GM21447 (cell line): ENCODE data around the gene PSD.

Source experiments
- ATAC-seq: cut with Tn5 transposase; IDR thresholded peaks from one replicate; pipeline ENCODE4 v1.9.1; 2021; ENCODE audit not compliant: unreplicated experiment

PSD gene

DNA sequence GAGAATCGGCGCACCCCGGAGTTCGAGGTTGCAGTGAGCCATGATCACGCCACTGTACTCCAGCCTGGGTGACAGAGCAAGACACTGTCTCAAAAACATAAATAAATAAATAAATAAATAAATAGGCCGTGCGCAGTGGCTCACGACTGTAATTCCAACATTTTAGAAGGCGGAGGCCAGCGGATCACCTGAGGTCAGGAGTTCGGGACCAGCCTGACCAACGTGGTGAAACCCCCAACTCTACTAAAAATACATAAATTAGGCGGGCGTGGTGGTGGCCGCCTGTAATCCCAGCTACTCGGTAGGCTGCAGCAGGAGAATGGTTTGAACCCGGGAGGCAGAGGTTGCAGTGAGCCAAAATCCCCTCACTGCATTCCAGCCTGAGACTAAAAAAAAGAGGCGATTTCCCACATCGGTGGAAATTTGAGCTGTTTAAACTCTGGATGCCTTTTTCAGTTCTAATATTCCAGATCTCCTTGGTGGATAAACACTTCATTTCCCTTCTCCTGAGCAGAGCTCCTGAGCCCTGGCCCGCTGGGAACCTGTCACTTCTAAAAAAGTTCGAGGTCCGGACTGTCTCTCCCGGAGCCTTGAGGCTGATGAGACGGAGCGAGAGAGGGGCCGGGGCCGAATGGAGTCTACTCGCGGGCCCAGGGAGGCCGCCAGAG is 25.0 kb downstream of the PSD start:
- ATAC-seq: no peak

DNA sequence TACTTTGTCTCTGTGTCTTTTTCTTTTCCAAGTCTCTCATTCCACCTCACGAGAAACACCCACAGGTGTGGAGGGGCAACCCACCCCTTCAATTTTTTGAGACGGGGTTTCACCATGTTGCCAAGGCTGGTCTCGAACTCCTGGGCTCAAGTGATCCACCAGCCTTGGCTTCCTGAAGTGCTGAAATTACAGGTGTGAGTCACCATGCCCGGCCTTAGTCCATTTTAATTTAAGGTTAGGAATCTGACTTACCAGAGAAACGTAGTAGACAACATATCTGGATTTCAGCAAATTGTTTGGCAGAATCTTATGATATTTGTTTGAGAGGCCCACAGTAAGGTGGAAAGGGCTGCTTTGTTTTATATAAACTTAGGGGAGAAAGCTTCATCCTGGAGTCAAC is 26.3 kb downstream of the PSD start:
- ATAC-seq: no peak

DNA sequence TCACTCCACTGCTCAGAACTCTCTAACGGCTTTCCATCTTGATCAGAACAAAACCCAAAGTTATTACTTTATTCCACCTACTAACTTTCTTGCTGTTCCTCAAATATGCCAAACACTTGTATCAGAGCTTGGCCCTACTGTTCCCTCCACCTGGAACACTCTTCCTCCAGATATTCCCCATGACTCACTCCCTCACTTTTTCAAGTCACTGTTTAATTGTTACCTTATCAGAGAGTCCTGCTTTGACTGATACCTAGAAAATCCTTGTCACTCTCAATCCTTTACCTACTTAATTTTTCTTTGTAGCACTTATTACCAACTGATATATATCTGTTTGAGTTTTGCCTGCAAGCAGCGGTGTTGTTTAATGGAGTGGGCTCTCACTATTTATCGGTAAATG is 28.7 kb downstream of the PSD start:
- no peak for ATAC-seq

DNA sequence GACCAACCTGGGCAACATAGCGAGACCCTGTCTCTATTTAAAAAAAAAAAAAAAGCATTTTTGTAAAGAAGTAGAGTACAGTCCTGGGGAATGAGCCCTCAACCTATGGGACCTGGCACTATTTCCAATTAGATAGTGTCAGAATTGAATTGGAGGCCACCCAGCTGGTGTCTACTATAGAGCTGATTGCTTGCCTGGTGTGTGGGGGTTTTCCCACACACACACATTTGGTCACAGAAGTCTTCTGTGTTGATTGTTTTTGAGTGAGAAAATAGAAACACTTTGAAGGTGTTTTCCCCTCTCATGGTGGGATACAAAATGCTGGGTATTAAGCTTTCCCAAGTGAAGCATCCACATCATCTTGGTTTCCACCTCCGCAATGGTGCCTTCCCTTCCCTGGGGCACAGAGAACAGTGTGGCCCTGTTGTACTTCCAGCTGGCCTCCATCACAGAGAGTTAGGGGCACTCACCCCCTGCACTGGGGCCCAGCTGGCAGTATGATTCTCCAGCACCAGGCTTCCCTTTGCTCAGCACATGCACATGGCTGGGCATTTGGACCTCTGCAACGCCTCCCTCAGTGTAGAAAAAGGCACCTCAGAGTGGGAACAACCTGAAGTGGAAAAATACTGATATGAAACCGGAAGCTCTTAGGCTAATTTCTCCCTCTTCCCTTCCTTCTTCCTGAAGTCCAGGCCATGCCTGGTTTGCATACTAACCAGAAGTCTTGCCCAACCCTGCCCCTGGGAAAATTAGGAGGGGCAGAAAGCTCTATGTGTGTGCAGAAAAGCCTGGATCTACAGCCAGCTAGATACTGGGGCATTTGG is 33.8 kb downstream of the PSD start:
- ATAC-seq: no peak

DNA sequence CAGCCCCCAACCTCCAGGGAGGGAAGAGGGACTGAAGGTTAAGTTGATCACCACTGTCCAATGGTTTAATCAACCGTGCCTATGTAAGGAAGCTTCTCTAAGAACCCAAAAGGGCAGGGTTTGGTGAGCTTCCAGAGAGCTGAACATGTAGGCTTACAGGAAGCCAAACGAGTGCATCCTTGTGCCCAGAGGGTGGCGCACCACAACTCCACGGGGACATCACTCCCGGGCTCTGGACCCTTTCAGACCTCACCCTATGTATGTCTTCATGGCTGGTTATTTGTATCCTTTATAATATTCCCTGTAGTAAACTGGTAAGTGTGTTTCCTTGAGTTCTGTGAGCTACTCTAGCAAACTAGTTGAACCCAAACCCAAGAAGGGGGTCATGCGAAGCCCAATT is 34.5 kb downstream of the PSD start:
- ATAC-seq: no peak

DNA sequence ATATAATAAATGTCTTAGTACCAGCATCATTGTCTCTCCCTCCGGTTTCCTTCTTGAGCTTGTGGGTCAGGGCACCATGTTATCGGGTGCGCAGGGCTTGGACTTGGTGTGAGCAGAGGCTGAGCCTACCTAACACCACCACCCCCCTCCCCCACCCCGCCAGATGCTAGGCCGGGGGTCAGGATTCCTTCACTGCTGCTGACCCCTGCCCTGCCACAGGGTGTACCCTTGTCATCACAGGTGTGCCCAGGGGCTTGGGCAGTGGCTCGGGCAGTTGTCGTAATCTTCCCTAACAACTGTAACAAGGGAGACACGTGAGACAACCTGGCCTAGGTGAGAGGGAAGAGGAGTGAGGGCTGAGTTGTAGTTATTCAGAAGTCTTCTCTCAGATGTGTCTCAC is 35.7 kb downstream of the PSD start:
- no peak for ATAC-seq

DNA sequence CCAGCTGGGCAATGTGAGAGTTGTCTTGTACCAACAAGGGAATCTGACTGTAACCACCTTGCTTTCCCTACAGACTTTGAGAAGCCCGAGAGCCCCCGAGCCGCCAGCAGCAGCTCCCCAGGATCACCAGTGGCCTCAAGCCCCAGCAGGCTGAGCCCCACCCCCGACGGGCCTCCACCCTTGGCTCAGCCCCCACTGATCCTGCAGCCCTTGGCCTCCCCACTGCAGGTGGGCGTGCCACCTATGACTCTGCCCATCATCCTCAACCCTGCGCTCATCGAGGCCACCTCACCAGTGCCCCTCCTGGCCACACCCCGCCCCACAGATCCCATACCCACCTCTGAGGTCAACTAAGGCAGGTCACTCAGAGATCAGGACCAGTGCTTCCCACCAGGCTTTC is 36.6 kb downstream of the PSD start:
- no peak for ATAC-seq

DNA sequence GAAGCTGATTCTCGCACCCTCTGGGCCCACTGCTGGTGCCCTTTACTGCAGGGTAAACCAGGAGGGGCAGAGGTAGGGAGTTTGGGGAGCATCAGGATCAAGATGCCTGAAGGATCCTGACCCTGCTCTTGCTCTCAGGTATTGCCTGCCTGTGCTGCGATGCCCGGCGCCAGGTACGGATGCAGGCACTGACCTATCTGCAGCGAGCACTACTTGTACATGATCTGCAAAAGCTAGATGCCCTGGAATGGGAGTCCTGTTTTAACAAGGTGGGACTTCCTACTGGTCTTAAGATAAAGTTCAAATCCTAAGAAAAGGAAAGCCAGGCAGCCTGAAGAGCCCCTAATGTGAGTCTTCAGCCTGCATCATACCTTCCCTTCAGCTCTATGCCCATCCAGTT is 39.2 kb downstream of the PSD start:
- no peak for ATAC-seq

DNA sequence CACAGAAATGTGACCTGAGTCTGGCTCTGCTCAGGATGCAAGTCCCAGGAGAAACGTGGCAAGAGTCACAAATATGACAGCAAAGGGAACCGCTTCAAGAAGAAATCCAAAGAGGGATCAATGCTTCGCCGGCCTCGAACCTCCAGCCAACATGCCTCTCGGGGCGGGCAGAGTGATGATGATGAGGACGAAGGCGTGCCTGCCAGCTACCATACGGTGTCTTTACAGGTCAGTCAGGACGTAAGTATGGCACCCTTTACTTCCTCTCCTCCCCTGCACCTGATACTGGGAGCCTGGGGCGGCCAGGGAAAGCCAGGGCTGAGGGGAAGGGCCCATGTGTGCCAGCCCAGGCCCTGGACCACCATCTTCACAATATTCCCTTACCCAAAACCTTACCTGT is 41.7 kb downstream of the PSD start:
- no peak for ATAC-seq

DNA sequence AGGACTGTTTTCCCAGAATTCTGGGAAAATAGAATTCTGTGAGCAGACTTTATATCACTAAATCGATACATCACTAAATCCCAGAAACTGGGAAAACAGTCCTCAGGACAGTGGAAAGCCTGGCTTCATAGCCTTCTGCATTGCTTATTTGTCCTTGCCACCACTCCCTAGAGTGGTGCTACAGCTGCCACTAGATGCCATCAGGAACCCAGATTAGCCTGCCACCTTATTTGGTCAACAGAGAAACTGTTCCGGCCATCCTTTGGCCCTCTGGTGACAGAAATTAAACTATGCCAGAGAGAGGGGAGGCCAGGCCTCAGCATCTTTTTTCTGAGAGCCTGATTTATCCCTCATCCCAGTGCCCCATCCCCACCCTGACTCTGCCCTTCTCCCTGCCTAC is 42.7 kb downstream of the PSD start:
- ATAC-seq: no peak

DNA sequence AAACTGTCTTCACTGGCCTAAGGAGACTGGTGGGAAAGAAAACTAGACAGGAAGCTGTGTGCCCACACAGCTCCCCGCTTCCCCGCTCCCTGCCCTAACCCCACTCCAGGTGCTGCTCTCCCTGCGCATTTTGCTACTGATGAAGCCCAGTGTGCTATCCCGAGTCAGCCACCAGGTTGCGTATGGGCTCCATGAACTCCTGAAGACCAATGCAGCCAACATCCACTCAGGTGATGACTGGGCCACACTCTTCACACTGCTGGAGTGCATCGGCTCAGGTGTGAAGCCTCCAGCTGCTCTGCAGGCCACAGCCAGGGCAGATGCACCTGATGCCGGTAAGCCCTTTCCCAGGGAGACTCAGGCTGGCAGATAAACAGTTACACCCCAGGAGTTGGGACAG is 43.3 kb downstream of the PSD start:
- ATAC-seq: no peak

DNA sequence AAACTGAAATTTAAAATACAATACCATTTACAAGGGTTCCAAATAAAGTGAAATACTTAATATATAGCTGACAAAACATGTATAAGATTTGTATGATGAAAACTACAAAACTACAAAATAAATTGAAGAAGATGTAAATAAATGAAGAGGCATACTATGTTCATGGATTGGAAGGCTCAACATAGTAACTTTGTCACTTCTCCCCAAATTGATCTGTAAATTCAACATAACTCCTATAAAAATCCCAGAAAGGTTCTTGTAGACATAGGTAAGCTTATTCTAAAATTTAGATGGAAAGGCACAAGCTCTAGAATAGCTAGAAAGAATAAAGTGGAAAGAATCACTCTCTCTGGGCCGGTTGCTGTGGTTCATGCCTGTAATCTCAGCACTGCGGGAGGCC is 47.3 kb downstream of the PSD start:
- no peak for ATAC-seq

DNA sequence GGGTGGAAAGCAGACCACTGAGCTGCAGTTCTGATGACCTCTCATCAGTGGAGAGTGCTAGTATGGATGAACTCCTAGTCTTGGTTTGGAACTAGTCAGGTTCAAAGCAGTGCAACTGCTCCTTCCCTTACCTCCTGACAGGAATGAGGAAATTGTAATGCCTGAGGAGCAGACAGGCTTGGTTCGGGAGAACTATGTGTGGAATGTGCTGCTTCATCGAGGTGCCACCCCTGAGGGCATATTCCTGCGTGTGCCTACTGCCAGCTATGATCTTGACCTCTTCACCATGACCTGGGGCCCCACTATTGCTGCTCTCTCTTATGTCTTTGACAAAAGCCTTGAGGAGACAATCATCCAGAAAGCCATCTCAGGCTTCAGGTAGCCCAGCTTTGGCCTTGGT is 50.5 kb downstream of the PSD start:
- no peak for ATAC-seq

DNA sequence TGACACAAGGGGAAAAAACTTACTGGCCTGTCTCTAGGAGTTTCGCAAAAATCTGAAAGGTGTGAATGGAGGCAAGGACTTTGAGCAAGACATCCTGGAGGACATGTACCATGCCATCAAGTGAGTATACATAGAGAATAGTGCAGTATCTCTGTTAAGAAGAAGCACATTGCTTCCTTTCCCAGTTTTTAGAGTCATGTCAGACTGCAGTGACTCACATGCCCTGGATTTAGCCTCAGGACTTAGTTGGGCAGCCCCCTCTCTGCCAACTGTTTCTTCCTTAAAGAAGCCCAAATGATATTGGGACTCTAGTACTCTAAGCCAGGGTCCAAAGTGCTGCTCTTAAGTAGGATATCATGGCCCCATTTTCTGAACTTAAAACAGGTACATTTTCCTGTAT is 51.1 kb downstream of the PSD start:
- ATAC-seq: no peak

DNA sequence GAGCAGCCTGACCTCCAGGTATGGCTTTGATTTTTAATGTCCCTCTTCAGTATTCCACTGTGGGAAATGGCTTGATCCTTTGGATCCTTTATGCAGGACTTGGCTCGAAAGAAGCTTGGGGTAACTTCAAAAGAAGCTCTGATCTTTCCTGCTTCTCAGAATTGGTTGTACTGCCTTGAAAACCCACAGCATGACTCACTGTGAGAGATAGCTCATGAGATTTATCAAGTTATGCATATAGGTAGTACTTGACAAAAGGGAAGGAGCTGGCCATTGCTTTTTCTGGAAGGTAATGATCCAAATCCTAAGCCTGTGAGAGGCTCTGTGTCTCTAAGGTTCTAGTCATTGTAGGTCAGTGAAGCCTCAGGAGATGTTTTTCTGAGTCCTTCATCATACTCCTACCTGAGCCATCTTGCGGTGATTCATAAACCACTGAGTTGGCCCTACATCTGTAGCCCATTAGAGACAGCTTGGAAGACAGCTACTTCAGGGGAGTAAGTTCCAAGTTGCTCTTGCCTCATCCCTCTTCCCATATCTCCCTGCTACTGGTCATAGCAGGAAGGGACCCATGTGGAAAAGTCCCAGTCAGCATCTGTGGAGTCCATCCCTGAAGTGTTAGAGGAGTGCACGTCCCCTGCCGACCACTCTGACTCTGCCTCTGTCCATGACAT is 59.7 kb downstream of the PSD start:
- ATAC-seq: no peak

DNA sequence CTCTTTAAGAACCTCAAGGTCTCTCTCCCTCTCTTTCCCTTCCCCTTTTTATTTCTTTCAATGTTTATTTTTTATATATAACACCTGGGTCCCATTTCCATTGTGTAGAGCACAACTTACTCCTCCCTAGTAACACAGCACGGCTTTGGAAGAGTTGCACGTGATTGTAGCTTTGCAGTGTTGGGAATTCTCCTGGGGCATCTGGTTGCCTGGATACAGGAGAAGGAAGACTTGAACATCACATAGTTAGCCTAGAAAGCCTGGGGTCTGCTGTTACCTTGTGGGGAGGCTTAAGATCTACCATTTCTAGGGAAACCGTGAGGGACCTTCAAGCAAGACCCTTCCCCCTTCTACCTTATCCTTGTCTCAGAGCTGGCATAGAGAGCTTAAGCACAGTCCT is 64.1 kb downstream of the PSD start:
- ATAC-seq: no peak
